ENCODE data around the gene KLK10.

DNA sequence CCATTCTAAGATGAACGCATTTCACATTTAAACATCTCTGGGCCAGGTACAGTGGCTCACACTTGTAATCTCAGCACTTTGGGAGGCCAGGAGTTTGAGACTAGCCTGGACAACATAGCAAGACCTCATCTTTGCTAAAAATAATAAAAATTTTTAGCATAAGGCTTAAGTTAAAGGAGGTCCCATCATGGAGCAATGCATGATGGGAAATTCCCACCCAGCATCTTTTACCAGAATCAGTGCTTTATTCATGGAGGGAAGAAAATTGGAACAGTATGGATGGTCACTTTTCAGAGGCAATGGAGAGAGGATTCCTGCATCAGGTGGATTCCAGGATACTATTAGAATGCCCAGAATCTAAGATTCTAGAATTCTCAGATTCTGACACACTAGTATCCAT lies 14.3 kb downstream of the KLK10 start:
- TF ChIP-seq, protein P1, sequence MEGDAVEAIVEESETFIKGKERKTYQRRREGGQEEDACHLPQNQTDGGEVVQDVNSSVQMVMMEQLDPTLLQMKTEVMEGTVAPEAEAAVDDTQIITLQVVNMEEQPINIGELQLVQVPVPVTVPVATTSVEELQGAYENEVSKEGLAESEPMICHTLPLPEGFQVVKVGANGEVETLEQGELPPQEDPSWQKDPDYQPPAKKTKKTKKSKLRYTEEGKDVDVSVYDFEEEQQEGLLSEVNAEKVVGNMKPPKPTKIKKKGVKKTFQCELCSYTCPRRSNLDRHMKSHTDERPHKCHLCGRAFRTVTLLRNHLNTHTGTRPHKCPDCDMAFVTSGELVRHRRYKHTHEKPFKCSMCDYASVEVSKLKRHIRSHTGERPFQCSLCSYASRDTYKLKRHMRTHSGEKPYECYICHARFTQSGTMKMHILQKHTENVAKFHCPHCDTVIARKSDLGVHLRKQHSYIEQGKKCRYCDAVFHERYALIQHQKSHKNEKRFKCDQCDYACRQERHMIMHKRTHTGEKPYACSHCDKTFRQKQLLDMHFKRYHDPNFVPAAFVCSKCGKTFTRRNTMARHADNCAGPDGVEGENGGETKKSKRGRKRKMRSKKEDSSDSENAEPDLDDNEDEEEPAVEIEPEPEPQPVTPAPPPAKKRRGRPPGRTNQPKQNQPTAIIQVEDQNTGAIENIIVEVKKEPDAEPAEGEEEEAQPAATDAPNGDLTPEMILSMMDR (conservative IDR thresholded peaks at IDR 0.05) = no peak
- TF ChIP-seq EZH2 (IDR thresholded peaks at IDR 0.05; ENCODE audit: low read depth) = no peak

All from PC-9 (cell line).